HG02623 (cell line): ENCODE data around the gene C19orf38.

ENCODE experiments used
- ATAC-seq: cut with Tn5 transposase; IDR thresholded peaks from one replicate; pipeline ENCODE4 v1.9.1; 2021; ENCODE audit warnings: moderate library complexity; ENCODE audit not compliant: unreplicated experiment

C19orf38 gene, protein sequence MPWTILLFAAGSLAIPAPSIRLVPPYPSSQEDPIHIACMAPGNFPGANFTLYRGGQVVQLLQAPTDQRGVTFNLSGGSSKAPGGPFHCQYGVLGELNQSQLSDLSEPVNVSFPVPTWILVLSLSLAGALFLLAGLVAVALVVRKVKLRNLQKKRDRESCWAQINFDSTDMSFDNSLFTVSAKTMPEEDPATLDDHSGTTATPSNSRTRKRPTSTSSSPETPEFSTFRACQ

DNA sequence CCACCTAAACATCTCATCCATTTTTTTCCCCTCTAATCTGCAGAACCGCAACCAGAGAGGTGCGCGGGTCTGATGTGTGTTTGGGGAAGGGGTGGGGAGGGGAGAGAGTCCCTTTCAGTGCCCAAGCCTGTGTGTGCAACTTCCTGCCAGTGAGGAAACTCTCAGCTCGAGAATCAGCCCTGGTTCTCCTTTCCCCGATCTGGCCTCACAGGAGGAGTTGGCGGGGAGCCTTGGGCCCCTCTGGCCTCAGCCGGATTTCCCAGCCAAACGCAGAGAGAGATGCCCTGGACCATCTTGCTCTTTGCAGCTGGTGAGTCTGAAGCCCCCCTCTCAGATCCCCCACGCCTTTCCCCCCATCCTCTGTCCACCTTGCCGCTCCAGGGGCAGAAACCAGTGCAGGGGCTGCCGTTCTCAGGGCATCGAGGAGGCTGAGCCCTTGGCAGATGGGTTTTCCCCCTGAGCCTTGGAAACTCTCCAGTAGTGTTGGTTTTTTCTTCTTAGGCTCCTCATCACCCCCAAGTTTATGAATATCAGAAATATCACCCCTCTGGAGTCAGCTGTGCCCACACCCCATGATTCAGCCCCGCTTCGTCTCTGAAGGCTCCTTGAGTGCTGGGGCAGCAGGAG is at the start of gene C19orf38:
Gene C19orf38, plus strand, starts transcription at position 186 of the 627 bp plus-strand sequence. Its CDS starts 94 bp downstream, at position 280.
- ATAC-seq, result no peak

DNA sequence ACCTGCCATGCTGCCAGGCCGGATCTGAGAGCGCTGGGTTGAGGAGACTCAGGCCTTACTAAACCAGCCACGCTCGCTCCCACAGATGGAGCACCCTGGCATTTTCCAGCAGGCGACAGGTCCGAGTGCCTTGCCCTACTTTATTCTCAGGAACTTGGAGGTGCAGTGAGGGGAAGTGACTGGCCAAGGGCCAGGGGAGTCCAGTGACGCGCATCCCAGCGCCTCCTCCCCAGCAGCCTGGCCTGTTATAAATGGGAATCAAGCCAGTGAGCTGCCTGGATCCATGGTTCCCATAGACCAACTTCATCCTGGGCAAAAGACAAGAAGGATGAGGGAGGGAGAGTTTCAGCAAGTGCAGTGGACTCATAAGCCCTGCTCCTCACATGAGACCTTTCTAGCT is 47.7 kb upstream of the C19orf38 start:
- no peak for ATAC-seq

DNA sequence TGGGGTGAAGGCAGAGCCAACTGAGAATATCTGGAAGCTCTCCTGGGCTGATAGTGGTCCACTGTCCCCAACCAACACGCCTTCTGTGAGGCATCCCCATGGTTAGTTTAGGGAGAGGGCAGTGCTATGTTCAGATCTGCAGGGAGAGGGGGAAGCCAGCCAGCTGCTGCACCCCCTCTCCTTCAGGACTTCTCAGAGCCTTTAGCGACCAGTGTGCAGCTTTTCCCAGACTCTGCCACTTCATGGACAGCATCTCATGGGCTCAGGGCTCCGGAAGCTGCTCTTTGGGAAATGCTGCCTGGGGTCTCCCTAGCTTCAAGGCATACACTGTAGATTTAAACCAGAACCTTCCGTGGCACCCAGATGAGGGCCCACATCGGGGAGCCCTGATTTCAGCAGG is 45.7 kb upstream of the C19orf38 start:
- ATAC-seq, result no peak

DNA sequence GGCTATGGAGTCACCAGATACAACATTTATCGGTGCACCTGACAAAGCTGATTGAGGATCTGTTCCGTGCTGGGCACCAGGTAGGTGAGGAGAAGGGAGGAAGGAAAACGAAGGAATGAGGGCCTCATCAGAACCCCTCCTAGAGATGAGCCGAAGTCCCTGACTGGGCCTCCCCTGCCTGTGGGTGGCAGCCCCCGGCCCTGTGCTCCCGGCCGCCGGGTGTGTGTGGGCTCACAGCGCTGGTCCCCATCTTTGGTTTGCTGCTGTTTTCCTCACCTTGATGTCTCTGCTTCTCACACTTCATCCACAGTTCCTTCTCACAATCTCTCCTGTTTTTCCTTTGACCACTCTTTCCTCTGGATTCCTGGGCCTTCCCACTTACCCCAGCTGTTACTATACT is 45.0 kb upstream of the C19orf38 start:
- ATAC-seq, result no peak

DNA sequence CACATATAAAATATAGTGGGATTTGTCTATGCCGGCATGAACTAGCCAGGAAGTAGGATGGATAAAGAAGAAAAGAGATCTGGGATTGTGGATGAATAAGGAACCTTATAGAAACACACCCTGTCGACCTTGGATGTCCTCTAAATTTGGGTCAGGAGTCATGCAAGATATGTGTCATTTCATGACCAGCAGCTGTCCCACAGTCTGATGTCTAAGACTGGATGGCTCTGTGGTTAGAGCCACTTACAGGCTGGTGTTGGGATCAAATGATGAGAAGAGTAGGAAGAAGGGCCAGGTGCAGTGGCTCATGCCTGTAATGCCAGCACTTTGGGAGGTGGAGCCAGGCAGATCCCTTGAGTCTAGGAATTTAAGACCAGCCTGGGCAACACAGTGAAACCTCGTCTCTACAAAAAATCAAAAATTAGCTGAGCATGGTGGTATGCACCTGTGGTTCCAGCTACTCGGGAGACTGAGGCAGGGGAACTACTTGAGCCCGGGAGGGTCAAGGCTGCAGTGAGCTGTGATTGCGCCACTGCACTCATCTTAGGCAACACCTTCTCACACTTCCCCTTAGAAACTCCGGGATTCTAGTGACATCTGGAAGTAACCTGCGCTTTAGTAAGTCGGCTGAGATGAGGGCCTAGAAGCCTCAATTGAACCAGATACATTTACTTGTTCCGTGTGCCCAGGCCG is 43.0 kb upstream of the C19orf38 start:
- ATAC-seq, result no peak

DNA sequence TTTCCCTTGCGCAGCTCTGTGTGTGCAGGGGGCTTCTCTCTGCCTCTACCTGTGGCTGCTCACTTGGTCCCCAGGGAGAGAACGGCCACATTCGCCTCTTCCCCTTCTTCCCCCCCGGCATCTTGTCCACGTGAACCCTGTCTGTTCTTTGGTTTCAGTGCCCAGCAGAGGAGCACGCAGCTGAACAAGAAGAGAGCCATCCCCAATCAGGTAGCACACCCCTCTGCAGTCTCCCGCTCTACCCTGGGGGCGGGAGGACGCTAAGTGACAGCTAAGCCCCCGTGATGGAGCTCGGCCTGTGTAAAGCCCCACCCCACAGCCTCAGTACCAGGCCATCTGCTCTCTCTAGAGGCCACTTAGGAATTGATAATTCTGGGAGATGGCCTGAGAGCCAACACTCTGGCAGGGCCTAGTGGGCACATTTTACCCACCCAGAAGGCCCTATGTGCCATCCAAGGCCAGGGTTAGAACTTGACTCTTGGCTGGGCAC is 42.4 kb upstream of the C19orf38 start:
- ATAC-seq, result no peak

DNA sequence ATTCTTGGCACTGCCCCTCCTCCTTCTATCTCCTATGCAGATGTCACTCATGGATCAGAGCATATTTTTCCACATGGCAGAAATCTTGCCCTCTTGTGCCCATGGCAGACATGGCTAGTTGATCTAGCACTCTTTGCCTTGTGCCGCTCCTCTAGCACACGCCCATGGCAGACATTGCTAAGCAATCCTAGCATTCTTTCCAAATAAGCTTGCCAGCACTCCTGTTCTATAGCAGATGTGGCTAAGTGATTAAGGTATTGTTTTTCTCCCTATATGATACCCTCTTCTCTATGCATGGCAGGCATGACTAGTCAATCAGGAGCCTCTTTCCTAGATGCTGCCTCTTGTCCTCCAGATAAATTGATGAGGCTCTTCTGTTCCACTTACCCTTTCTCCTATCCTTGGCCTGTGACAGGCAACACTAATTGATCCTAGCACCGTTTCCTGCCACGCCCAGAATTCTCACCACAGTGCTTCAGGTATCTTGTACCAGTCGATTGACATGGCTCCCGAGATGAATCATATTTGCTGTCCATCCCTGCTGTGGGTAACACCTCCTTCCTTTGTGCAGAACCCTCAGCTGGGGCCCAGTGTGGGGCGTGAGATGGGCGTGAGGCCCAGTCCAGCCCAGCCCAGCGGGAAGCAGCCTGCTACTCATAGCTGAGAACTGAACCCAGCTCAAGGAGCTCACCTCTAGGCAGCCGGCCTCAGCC is 39.1 kb upstream of the C19orf38 start:
- ATAC-seq, result no peak

DNA sequence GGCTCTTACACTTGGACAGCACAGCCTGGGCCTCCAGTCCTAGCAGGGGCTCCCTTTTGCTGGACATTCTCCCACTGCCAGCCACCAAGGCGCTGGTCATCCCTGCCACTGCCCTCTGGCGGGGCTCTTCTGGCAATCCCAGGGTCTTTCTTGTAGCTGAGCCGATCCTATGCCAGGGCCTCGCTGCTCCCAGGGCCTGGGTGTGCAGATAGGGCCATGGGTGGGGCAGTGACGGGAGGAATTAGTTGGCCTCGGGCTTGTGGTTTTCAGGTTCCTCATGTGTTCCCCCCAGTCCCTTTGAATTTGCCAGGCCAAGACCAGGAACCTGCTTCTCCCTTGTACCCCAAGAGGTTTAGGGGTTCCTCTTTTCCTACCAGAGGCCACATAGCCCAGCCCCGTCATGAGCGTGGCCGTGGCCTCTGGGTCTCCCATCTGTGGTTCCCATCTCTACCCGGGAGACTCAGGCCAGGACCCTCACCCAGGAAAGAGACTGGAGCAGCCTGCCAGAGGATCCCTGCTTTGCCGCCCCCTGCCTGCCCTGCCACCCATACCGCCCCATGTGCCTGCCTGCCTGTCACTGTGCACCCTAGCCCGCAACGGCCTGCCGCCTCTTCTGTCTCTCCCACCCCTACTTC is 38.4 kb upstream of the C19orf38 start:
- no peak for ATAC-seq

DNA sequence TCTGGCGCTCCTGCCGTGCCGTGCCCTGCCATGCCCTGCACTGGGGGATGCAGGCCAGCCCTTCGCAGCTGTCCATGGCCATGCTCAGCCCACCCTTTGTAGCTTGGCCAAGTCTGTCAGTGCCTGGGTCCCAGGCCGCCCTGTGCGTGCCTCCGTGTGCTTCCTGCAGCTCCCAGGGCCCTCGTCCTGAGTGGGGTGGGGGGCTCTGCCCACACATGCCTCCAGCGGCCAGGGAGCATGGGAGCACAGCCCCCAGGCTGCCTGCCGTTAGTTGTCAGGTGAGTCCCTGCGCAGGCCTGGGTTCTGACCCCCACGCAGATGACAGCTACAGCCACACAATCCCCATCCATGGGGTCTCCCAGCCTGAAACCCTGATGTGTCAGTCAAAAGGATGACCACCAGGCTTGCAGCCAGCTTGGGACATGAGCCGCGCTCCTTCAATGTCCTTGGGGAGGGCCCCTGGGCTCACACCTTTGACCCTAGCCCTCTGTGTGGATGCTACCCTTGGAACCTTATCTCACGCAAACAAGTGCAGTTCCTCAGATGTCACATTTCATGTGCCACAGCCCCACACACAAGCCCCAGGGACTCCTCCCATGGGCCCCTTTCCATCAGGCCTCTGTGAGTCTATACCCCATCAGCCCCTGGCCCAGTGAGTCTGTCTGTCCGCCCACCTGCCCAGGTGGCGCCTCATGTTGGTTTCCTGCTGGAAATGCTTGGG is 36.7 kb upstream of the C19orf38 start:
- no peak for ATAC-seq

DNA sequence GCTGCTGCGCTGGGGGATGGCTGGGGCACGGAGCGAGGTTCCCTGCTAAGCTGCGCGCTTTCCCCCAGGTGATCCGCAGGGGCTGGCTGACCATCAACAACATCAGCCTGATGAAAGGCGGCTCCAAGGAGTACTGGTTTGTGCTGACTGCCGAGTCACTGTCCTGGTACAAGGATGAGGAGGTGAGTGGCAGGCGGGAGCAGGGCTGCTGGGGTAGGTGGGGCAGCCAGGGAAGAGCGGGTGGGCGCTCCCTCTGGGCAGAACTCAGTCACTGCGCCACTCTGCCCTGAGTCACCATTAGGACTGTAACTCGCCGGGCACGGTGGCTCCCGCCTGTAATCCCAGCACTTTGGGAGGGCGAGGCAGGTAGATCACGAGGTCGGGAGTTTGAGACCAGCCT is 36.0 kb upstream of the C19orf38 start:
- no peak for ATAC-seq

DNA sequence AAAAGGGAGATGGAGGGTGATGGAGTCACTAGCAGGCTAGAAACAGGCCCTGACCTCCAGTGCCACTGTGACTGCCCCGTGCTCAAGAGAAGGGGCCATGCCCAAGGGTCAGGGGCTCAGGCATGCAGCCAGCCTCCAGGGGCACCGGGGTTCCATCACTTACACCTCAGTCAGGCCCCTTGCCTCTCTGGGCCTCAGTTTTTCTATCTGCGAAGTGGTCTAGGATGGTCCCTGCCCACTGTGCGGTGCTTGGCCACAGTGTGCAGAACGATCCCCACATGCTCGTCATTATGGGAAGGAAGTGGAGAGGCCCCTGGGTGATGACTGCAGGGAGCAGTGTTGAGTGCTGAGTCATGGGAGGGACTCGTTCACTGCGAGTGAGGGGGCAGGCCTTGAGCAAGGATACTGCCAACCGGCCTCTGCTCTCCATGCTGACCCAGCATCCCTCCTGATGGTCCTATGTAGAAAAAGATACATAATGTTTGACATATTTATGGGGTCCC is 35.3 kb upstream of the C19orf38 start:
- no peak for ATAC-seq

DNA sequence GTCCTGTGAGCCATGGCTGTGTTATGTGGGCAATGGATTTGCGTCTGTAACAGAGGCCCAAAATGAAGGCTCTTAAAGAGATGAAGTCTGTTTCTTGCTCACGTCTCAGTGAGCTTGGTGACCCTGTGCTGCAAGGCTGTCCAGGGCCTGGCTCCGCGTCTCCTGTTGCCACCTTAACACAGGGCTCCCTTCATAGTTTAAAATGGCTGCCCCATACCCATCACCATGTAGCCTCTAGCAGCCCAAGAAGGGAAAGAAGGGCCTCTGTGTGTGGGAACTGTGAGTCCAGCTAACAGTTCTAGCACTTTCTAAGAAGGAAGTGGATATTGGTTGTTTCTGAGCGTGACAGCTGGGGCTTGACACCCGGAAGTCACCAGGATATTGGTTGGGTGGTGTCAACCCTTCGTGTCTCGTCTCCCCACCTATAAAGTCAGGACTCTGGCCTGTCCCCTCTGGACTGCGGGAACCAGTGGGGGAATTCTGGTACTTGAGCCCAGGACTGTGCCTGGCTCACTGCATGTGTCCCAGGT is 33.1 kb upstream of the C19orf38 start:
- no peak for ATAC-seq

DNA sequence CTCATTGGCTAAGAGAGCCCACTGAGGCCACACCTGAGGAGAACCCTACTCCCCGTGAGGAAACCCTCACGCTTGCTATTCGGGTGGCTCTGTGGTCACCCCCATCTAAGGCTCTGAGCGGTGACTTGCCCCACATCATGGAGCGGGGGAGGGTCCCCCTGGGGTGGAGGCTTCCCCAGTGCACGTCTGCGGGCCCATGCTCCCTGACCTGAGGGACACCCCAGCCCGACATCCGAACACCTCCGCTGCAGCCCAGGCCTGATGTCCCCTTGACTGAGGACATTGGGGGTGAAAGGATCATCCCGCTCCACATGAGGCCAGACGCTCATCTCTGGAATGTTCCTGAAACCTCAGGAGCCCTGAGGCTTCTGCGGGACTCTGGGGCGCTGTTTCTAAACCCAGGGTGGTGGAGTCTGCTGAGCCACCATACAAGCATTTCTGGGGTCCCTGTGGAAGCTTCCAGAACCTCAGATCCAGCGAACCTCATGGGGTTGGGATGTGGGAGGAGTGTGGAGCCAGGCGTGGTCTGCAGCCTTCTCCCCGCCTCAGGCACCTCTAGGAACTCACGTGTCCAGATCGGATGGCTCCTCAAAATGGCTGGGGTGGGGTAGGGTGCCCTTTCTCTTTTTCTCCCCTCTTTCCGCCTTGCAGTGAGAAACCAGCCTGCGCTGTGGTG is 32.1 kb upstream of the C19orf38 start:
- ATAC-seq, result no peak

DNA sequence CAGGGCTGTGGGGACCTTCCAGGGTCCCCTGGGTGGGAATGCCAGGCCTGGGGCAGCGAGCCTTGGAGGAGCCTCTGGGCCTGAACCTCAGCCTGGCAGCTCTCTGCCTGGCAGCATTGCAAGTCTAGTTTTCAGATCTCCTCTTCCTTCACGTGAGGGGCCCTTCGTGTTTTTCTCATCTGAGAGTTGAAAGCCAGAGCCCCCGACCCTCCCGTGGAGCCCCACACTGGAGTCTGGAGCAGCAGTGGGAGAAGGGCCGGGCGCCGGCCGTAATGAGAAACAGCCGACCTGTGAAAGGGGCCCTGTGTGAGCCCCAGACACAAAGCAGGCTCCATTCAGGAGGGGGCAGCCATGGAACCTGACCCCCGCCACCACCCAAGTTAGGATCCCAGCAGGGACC is 31.5 kb upstream of the C19orf38 start:
- no peak for ATAC-seq

DNA sequence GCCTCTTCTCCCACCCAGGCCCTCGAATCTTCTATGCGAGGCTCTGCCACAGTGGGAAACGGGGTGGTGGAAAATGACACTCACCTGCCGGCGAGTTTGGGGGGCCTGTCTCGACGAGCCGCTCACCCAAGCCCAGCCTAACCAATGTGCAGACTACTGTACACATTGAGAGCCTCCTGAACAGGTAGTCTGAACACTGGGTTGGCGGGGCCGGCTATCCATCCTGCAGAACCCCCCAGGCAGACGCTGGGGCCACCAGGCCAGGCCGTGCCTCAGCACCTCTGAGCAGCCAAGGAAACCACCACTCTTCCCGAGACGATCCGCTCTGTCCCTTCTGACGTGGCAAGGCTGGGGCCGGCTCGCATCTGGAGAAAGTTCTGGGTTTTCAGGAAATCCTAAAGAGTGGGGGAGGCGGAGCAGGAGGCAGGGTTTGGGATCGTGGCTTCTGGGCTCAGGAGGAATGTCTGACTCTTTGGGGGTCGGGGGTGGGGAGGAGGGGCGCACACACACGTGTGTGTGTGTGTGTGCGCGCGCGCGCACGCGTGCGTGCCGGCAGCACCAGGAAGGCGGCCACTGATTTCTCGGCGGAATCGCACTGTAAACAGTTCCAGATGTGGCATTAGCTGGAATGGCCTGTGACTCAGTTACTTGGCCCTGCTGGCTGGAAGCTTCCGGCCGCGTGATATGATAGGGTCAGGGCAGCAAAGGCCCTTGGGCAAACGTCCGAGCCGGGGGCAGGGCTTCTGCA is 30.8 kb upstream of the C19orf38 start:
- ATAC-seq, result no peak

DNA sequence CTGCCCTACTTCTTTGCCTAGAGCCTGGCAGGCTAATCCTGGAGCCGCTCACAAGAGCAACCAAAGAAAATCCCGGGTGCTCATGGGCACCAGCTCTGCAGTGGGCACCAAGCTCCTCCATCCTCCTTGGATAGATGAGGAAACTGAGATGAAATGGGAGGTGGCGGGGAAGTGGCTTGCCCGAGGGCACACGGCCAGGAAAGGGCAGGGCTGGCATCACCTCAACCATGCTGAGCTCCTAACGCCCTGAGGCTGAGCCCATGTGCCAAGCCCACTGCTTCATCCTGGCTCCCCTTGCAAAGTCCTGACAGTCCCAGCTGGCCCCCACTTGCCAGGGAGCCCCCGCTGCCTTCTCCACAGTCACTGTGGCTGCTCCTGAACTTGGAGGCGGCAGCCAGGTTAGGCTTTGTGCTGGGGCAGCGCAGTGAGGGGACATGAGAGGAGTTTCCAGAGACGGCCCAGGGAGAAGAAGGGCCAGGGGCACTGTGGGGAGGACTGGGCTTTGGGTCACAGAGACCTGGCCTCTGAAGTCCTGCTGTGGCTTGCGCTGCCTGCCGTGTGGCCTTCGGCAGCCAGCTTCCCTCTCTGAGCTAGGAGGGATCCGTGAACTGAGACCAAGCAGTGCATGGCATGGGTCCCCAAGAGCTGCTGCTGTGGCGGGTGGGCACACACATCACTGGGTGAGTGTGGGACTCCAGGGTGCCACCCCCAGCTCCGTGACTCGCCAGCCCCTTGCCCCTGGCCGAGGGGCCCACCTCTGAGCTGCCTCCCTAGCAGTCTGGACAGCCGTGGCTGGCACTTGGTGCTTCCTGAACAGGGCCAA is 29.7 kb upstream of the C19orf38 start:
- no peak for ATAC-seq

DNA sequence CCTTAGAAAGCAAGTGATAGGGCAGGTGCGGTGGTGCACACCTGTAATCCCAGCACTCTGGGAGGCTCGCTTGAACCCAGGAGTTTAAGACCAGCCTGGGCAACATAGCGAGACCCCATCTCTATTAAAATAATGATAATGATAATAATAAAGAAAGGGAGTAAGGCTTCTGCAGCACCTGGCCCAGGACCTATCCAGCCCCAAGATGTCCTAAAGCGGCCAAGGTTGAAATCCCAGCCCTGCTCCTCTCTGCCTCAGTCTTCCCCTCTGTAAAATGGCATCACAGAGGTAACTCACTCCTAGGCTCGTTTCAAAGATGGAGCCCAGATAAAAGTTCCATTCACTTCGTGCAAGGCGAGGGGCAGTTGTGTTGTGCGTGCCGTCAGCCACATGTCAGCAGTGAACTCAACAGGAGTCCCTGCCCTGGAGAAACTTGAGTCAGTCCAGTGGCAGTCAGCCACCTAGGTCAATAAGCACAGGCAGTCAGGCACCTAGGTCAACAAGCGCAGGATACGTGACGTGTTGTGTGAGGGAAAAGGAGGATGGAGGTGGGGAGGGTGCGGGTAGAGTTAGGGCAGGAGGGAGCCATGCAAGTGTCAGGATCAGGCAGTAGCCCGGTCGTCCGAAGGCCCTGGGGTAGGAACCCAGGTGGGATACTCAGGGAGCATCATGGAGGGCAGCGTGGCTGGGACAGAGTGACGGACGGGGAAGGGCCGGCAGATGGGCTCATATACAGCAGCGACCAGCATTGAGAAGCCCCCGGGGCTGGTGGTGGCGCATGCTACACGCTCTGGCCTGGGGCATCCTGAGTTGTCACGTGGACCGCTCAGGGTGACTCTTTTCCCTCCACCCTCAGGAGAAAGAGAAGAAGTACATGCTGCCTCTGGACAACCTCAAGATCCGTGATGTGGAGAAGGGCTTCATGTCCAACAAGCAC is 28.8 kb upstream of the C19orf38 start:
- ATAC-seq, result no peak
